Activated T-helper 2 cell treated with anti-CD3 and anti-CD28 coated beads, Interferon-gamma antibody, Interleukin-2, Interleukin-4, amounts not matched to agents 10 μg/mL and 5 μg/mL and 100 μg/mL, durations not matched to agents 14 hours and 24 hours and 36 hours (primary cell): ENCODE measurements around the gene UPK3BL2. TPM values are rescaled to one million over a fixed set of nuclear protein-coding genes. Genes with fewer than 3 reads are reported as not detected.
A peak's percentile ranks its signal among the peaks of the same experiment; 100 is the strongest.
"Not testable (repeated sequence)": the region's sequence is repeated elsewhere in the genome, so short reads cannot be mapped to it uniquely, and the experiment has no call there.

Experiments used
- DNase-seq: peaks from one replicate; pipeline ENCODE4 v3.0.0; 2021; ENCODE audit warnings: low spot score
- H3K27ac Mint-ChIP-seq: one replicate; pipeline ENCODE4 v1.8.0; 2021; ENCODE audit warnings: mixed read lengths
- H3K27me3 Mint-ChIP-seq: one replicate; pipeline ENCODE4 v1.8.0; 2021; ENCODE audit warnings: low read depth, mixed read lengths
- H3K36me3 Mint-ChIP-seq: one replicate; pipeline ENCODE4 v1.8.0; 2021; ENCODE audit warnings: low read depth, mixed read lengths
- H3K4me1 Mint-ChIP-seq: one replicate; pipeline ENCODE4 v1.8.0; 2021; ENCODE audit warnings: low read depth, mixed read lengths
- H3K4me3 Mint-ChIP-seq: one replicate; pipeline ENCODE4 v1.8.0; 2021; ENCODE audit warnings: low read depth, mild to moderate bottlenecking, moderate library complexity, mixed read lengths
- H3K9me3 Mint-ChIP-seq: one replicate; pipeline ENCODE4 v1.8.0; 2021; ENCODE audit warnings: mixed read lengths
- intact Hi-C: fragments of 100-400 bp; cut with micrococcal nuclease; formaldehyde crosslinking; loops from one replicate; pipeline ENCODE4 v1.15.1; 2023
- total RNA-seq: library from RNA; stranded (reverse); gene quantifications from 2 replicates; pipeline ENCODE4 v1.2.3, GENCODE V29; 2022

UPK3BL2 gene
- total RNA-seq, 1 donor from 2014 or later = 15.1 TPM

- DNase-seq, intact Hi-C loops, H3K27ac Mint-ChIP-seq, H3K9me3 Mint-ChIP-seq, H3K27me3 Mint-ChIP-seq, H3K4me1 Mint-ChIP-seq, H3K36me3 Mint-ChIP-seq: not testable (repeated sequence)
- H3K4me3 Mint-ChIP-seq = peak within 1 kb of the TSS; percentile 62
Measured at GRCh38 chr7:102517550-102518147, 25.8 kb downstream of the UPK3BL2 start, which contains the start of gene RASA4B. TSS of gene RASA4B (minus strand) at chr7:102517777. CDS start at chr7:102517710, 67 bp downstream.

GRCh38 chr7:102516951-102517350 lies 26.5 kb downstream of the UPK3BL2 start:
- DNase-seq, intact Hi-C loops, H3K27me3 Mint-ChIP-seq, H3K27ac Mint-ChIP-seq, H3K4me3 Mint-ChIP-seq, H3K9me3 Mint-ChIP-seq, H3K36me3 Mint-ChIP-seq, H3K4me1 Mint-ChIP-seq: not testable (repeated sequence)

- intact Hi-C loops, H3K27me3 Mint-ChIP-seq, H3K36me3 Mint-ChIP-seq, H3K9me3 Mint-ChIP-seq, H3K4me1 Mint-ChIP-seq, H3K4me3 Mint-ChIP-seq, DNase-seq, H3K27ac Mint-ChIP-seq: not testable (repeated sequence)
Measured at GRCh38 chr7:102515889-102516288, 27.6 kb downstream of the UPK3BL2 start.

GRCh38 chr7:102514881-102515721 lies 28.4 kb downstream of the UPK3BL2 start:
- DNase-seq, H3K9me3 Mint-ChIP-seq, H3K27ac Mint-ChIP-seq, intact Hi-C loops, H3K36me3 Mint-ChIP-seq, H3K27me3 Mint-ChIP-seq, H3K4me1 Mint-ChIP-seq, H3K4me3 Mint-ChIP-seq: not testable (repeated sequence)

- H3K27ac Mint-ChIP-seq, DNase-seq, H3K4me1 Mint-ChIP-seq, H3K36me3 Mint-ChIP-seq, H3K9me3 Mint-ChIP-seq, intact Hi-C loops, H3K4me3 Mint-ChIP-seq, H3K27me3 Mint-ChIP-seq: not testable (repeated sequence)
Measured at GRCh38 chr7:102512642-102513221, 30.8 kb downstream of the UPK3BL2 start.

GRCh38 chr7:102511860-102512522 lies 31.5 kb downstream of the UPK3BL2 start:
- DNase-seq, H3K4me3 Mint-ChIP-seq, H3K36me3 Mint-ChIP-seq, H3K27me3 Mint-ChIP-seq, H3K27ac Mint-ChIP-seq, intact Hi-C loops, H3K4me1 Mint-ChIP-seq, H3K9me3 Mint-ChIP-seq: not testable (repeated sequence)

GRCh38 chr7:102510575-102510974 lies 32.9 kb downstream of the UPK3BL2 start:
- H3K4me3 Mint-ChIP-seq, H3K4me1 Mint-ChIP-seq, H3K27me3 Mint-ChIP-seq, intact Hi-C loops, H3K27ac Mint-ChIP-seq, DNase-seq, H3K9me3 Mint-ChIP-seq, H3K36me3 Mint-ChIP-seq: not testable (repeated sequence)

GRCh38 chr7:102507410-102508088 lies 35.9 kb downstream of the UPK3BL2 start:
- H3K4me3 Mint-ChIP-seq, intact Hi-C loops, H3K27me3 Mint-ChIP-seq, H3K4me1 Mint-ChIP-seq, DNase-seq, H3K27ac Mint-ChIP-seq, H3K9me3 Mint-ChIP-seq, H3K36me3 Mint-ChIP-seq: not testable (repeated sequence)

- H3K27me3 Mint-ChIP-seq, H3K4me3 Mint-ChIP-seq, H3K4me1 Mint-ChIP-seq, H3K27ac Mint-ChIP-seq, DNase-seq, H3K9me3 Mint-ChIP-seq, intact Hi-C loops, H3K36me3 Mint-ChIP-seq: not testable (repeated sequence)
Measured at GRCh38 chr7:102505298-102506185, 38.0 kb downstream of the UPK3BL2 start.

GRCh38 chr7:102503141-102503540 lies 40.4 kb downstream of the UPK3BL2 start:
- H3K9me3 Mint-ChIP-seq, H3K36me3 Mint-ChIP-seq, H3K4me1 Mint-ChIP-seq, DNase-seq, H3K27ac Mint-ChIP-seq, H3K27me3 Mint-ChIP-seq, H3K4me3 Mint-ChIP-seq, intact Hi-C loops: not testable (repeated sequence)

- H3K27ac Mint-ChIP-seq, intact Hi-C loops, H3K4me3 Mint-ChIP-seq, H3K4me1 Mint-ChIP-seq, DNase-seq, H3K9me3 Mint-ChIP-seq, H3K36me3 Mint-ChIP-seq, H3K27me3 Mint-ChIP-seq: not testable (repeated sequence)
Measured at GRCh38 chr7:102498321-102498720, 45.2 kb downstream of the UPK3BL2 start.

GRCh38 chr7:102497308-102497707 lies 46.2 kb downstream of the UPK3BL2 start:
- H3K36me3 Mint-ChIP-seq, DNase-seq, intact Hi-C loops, H3K4me1 Mint-ChIP-seq, H3K27ac Mint-ChIP-seq, H3K9me3 Mint-ChIP-seq, H3K4me3 Mint-ChIP-seq, H3K27me3 Mint-ChIP-seq: not testable (repeated sequence)
